Esophagus squamous epithelium (tissue), 5 donors: ENCODE measurements around the gene ORAI3. TPM values are rescaled to one million over a fixed set of nuclear protein-coding genes. Genes with fewer than 3 reads are reported as not detected.

Experiments used
- DNase-seq: peaks from one replicate; lab custom pipeline; 2025; lab: John Stamatoyannopoulos, UW
- H3K27ac ChIP-seq, 4 donors: fragments of 200-600 bp; sonication (generic); one replicate each; pipeline ENCODE4 v1.5.1; 2016 to 2019; ENCODE audit warnings: mild to moderate bottlenecking in 1 of 4
- H3K27me3 ChIP-seq, 4 donors: fragments of 200-600 bp; sonication (generic); 1 replicate in 3 of 4; 2 replicates in 1 of 4; pipeline versions ENCODE4 v1.5.1 to v1.6.0; 2017 to 2021; ENCODE audit warnings: antibody characterized with exemption in 1 of 4
- H3K36me3 ChIP-seq, 3 donors: fragments of 200-600 bp; sonication (generic); one replicate each; pipeline ENCODE4 v1.5.1; 2016 to 2019
- H3K4me1 ChIP-seq, 3 donors: fragments of 200-600 bp; sonication (generic); one replicate each; pipeline ENCODE4 v1.5.1; 2017 to 2019
- H3K4me3 ChIP-seq, 4 donors: fragments of 200-600 bp; sonication (generic); 1 replicate in 3 of 4; 2 replicates in 1 of 4; pipeline ENCODE4 v1.5.1; 2016 to 2019; ENCODE audit warnings: mild to moderate bottlenecking in 2 of 4, moderate library complexity in 1 of 4
- H3K9me3 ChIP-seq, 3 donors: fragments of 200-600 bp; sonication (generic); one replicate each; pipeline ENCODE4 v1.5.1; 2016 to 2019
- POLR2A ChIP-seq, 4 donors: fragments of 450-650 bp; IDR thresholded peaks; one replicate each; pipeline ENCODE4 v1.6.1; 2017; ENCODE audit warnings: antibody characterized with exemption in 4 of 4, mild to moderate bottlenecking in 4 of 4, moderate library complexity in 3 of 4
- WGBS, 2 donors: methylation state at CpG; one replicate each; pipeline ENCODE4 v1.1.5; 2018; 5-methylcytosine and 5-hydroxymethylcytosine counted together
- intact Hi-C: fragments of 100-400 bp; cut with DNase I; formaldehyde crosslinking; loops from one replicate; pipeline ENCODE4 v1.15.0; 2022
- total RNA-seq, 4 donors: library from RNA; depleted of rRNA; stranded (reverse); fragments of >200 nt; gene quantifications; one replicate each; pipeline ENCODE4 v1.1.0, GENCODE V29; 2016
- TF ChIP-seq, protein P1 (sequence below), 6 experiments: fragments of 450-650 bp in 4 of 6; fragments of 200-600 bp in 2 of 6; sonication (generic) in 2 of 6; IDR thresholded peaks; one replicate each; pipeline ENCODE4 v1.5.1; 2016 to 2019; ENCODE audit warnings: antibody characterized with exemption in 6 of 6, mild to moderate bottlenecking in 4 of 6, moderate library complexity in 4 of 6
- donor health status: DM: yes; HTN: yes; CAD: no.

Gene ORAI3
- total RNA-seq, 4 donors from 2014 or later, result 4.0 to 28.6 (median 18.0) TPM

DNA sequence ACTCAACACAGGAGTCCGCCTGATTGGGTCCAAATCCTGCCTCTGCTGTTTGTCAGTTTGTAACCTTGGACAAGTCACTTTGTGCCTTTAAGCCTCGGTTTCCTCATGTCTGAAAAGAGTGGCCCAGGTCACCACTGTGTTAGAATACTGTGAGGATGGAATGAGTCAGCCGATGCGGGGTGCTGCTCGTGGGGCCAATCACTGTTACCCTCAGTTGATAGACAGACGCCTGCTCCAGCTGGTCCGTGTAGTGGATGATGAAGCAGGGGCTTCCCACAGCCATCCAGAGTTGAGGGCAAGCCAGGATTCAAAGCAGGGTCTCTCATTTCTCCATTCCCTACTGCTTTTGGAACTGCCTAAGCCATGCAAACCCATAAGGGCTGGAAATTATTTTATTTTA lies 19.7 kb upstream of the ORAI3 start:
- Histone ChIP-seq H3K4me1 (peaks cover 19 to 48% (median 25%) of the 10 kb centered on the region in 3 donors), H3K9me3 (no peaks in the 10 kb centered on the region), H3K27me3 (no peaks in the 10 kb centered on the region), H3K4me3 (no peak overlapping the region), H3K36me3 (peaks cover 6 to 83% (median 34%) of the 10 kb centered on the region in 3 donors), H3K27ac (peak overlapping the region in 2 of 4 donors; percentile 73 to 76)
- no peak for DNase-seq
- TF ChIP-seq, protein P1, sequence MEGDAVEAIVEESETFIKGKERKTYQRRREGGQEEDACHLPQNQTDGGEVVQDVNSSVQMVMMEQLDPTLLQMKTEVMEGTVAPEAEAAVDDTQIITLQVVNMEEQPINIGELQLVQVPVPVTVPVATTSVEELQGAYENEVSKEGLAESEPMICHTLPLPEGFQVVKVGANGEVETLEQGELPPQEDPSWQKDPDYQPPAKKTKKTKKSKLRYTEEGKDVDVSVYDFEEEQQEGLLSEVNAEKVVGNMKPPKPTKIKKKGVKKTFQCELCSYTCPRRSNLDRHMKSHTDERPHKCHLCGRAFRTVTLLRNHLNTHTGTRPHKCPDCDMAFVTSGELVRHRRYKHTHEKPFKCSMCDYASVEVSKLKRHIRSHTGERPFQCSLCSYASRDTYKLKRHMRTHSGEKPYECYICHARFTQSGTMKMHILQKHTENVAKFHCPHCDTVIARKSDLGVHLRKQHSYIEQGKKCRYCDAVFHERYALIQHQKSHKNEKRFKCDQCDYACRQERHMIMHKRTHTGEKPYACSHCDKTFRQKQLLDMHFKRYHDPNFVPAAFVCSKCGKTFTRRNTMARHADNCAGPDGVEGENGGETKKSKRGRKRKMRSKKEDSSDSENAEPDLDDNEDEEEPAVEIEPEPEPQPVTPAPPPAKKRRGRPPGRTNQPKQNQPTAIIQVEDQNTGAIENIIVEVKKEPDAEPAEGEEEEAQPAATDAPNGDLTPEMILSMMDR (IDR thresholded peaks at IDR 0.05), result no peak
- no peak for TF ChIP-seq POLR2A (IDR thresholded peaks at IDR 0.05)
- WGBS, 2 donors, result 58 to 84% methylated on average over 2 to 7 of the region's 7 CpGs
- intact Hi-C loops, result no loop called here

DNA sequence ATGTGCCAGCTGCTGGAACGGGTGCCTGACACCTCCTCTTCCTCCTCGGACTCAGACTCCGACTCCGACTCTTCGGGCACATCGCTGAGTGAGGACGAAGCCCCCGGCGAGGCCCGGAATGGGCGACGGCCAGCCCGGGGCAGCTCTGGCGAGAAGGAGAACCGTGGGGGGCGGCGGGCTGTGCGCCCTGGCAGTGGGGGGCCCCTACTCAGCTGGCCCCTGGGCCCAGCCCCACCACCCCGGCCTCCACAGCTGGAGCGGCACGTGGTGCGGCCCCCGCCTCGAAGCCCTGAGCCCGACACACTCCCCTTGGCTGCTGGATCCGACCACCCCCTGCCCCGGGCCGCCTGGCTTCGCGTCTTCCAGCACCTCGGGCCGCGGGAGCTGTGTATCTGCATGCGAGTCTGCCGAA lies 18.7 kb upstream of the ORAI3 start:
- Histone ChIP-seq H3K4me3 (no peak overlapping the region), H3K9me3 (no peaks in the 10 kb centered on the region), H3K4me1 (peaks cover 9 to 43% (median 17%) of the 10 kb centered on the region in 3 donors), H3K27me3 (no peaks in the 10 kb centered on the region), H3K36me3 (peaks cover 6 to 91% (median 34%) of the 10 kb centered on the region in 3 donors), H3K27ac (no peak overlapping the region)
- TF ChIP-seq POLR2A (IDR thresholded peaks at IDR 0.05), result no peak
- TF ChIP-seq, protein P1 (IDR thresholded peaks at IDR 0.05), result no peak
- 80% methylated on average over 5 of the region's 35 CpGs; no CpG with 5 or more reads in 1 of the 2 donors for WGBS, 2 donors
- intact Hi-C loops, result no loop called here
- no peak for DNase-seq

DNA sequence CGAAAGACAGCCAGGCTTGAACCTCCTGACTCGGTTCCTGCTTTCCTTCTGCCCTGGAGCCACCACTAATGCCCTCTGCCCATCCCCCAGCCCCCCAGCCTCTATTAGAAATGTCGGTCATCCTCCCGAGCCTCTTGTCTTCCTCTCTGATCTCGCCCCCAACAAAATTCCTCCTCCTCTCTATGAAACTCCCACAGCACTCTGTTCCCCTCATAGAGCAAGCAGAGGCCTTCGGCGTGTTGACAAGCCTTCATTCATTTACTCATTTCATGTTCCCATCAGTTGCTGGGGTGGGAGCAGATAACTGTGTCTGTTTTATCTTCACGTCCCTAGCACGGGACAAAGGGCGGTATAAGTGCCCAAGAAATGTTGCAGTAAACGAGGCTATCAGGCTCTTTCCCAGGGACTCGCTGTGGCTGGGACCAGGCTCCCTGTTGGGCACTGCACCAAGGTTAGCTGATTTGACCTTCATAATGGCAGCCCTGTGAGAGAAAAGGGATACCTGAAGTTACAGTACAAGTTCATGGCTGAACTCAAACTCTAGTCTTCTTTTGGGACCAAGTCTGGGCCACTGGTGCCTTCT lies 17.7 kb upstream of the ORAI3 start:
- Histone ChIP-seq H3K9me3 (no peaks in the 10 kb centered on the region), H3K27me3 (no peaks in the 10 kb centered on the region), H3K4me3 (no peak overlapping the region), H3K4me1 (peaks cover 4 to 33% (median 14%) of the 10 kb centered on the region in 3 donors), H3K36me3 (peaks cover 6 to 95% (median 41%) of the 10 kb centered on the region in 3 donors), H3K27ac (no peak overlapping the region)
- intact Hi-C loops, result no loop called here
- DNase-seq, result no peak
- TF ChIP-seq, protein P1 (IDR thresholded peaks at IDR 0.05), result no peak
- no peak for TF ChIP-seq POLR2A (IDR thresholded peaks at IDR 0.05)
- 76 to 79% methylated on average over 10 to 11 of the region's 12 CpGs for WGBS, 2 donors

DNA sequence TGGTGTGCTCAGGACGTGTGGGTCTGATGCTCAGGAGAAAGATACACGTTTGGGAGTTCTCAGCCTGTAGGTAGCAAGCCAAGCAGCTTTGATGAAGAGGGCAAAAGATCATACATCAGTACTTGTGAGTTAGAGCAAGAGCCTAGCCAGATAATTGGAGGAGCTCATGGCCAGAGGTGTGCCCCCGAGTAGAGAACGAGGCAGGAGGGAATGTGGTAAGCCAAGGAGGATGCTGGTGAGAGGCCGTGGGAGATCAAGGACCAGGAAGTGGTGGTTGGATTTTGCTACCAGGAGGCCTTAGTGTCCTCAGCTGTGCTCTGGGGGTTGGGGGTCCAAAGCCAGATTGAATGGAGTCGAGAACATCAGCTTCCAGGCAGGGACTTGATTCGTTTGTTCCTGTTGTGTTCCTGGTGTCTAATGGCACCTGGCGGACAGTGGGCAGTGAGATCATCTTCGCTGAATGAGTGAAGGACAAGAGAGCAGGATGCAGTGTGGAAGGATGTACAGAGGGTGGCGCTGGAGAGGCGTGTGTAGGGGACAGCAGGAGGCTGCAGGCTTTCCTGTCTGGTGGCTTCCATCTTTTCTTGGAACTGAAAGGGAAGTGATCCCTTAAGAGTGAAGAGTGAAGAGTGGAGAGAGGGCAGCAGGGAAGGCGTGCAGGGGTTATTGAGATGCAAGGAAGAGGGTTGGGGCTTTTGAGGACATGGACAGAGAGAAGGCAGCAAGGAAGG lies 13.9 kb upstream of the ORAI3 start:
- no peak for DNase-seq
- H3K36me3 ChIP-seq, result peaks cover 6 to 82% (median 38%) of the 10 kb centered on the region in 3 donors

More for the DNA sequence above, 13.9 kb upstream of the ORAI3 start:
- H3K27ac ChIP-seq, result no peak overlapping the region
- TF ChIP-seq, protein P1 (IDR thresholded peaks at IDR 0.05), result peak in 5 of 6 experiments; percentile 26 to 73 (median 44)
- TF ChIP-seq POLR2A (IDR thresholded peaks at IDR 0.05), result no peak
- peaks cover 0 to 20% (median 4%) of the 10 kb centered on the region in 3 donors for H3K4me1 ChIP-seq
- H3K4me3 ChIP-seq, result no peak overlapping the region
- intact Hi-C loops, result no loop called here
- H3K9me3 ChIP-seq, result no peaks in the 10 kb centered on the region
- no peaks in the 10 kb centered on the region for H3K27me3 ChIP-seq
- 47 to 56% methylated on average over 12 of the region's 12 CpGs for WGBS, 2 donors
